HepG2 (cell line): Measurements from ENCODE around the gene PDGFA.

ENCODE experiments used
- BRD4 ChIP-seq: sonication (generic); formaldehyde crosslinking; IDR thresholded peaks from 2 replicates; pipeline ENCODE4 v1.4.0; 2020; ENCODE audit warnings: missing genetic modification reagents
- TF ChIP-seq, protein P1 (sequence below): sonication (generic); formaldehyde crosslinking; IDR thresholded peaks from 2 replicates; pipeline ENCODE4 v1.4.0; 2020; ENCODE audit warnings: missing genetic modification reagents

DNA sequence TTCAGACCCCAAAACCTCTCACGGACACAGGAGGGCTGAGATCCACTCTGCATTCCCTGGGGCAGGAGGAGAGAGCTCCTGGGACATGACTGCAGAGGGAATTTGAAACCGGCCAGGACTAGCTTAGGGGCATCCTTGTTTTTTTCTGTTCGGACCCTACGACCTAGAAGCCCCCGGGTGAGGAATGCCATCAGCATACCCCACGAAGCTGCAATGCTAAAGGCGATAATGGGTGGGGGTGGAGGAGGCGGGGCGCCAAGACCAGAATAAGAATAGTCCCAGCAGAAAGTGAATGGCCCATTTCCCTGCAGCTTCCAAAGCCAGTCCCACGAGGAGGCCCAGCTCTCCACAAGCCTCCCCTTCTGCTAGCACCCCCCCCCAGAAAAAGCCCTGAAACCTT is 4.0 kb downstream of the PDGFA start:
- TF ChIP-seq BRD4, result no peak
- TF ChIP-seq, protein P1, sequence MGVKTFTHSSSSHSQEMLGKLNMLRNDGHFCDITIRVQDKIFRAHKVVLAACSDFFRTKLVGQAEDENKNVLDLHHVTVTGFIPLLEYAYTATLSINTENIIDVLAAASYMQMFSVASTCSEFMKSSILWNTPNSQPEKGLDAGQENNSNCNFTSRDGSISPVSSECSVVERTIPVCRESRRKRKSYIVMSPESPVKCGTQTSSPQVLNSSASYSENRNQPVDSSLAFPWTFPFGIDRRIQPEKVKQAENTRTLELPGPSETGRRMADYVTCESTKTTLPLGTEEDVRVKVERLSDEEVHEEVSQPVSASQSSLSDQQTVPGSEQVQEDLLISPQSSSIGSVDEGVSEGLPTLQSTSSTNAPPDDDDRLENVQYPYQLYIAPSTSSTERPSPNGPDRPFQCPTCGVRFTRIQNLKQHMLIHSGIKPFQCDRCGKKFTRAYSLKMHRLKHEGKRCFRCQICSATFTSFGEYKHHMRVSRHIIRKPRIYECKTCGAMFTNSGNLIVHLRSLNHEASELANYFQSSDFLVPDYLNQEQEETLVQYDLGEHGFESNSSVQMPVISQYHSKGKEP, result no peak
